H54 (cell line): Measurements from ENCODE around the gene PDXDC1.
"Not testable (repeated sequence)": the region's sequence is repeated elsewhere in the genome, so short reads cannot be mapped to it uniquely, and the experiment has no call there.

Source experiments
- DNase-seq: peaks from one replicate; pipeline ENCODE4 v3.0.0; 2011; ENCODE audit warnings: low spot score, mixed read lengths; ENCODE audit not compliant: insufficient read length
- FAIRE-seq: peaks from 3 replicates; lab custom pipeline; 2011; peaks lifted over from hg19 to GRCh38; lab: Jason Lieb, UNC
- POLR2A ChIP-seq: IDR thresholded peaks from 2 replicates; pipeline ENCODE4 v1.6.1; 2011; ENCODE audit warnings: low read depth, mild to moderate bottlenecking, low read length

Gene PDXDC1

DNA sequence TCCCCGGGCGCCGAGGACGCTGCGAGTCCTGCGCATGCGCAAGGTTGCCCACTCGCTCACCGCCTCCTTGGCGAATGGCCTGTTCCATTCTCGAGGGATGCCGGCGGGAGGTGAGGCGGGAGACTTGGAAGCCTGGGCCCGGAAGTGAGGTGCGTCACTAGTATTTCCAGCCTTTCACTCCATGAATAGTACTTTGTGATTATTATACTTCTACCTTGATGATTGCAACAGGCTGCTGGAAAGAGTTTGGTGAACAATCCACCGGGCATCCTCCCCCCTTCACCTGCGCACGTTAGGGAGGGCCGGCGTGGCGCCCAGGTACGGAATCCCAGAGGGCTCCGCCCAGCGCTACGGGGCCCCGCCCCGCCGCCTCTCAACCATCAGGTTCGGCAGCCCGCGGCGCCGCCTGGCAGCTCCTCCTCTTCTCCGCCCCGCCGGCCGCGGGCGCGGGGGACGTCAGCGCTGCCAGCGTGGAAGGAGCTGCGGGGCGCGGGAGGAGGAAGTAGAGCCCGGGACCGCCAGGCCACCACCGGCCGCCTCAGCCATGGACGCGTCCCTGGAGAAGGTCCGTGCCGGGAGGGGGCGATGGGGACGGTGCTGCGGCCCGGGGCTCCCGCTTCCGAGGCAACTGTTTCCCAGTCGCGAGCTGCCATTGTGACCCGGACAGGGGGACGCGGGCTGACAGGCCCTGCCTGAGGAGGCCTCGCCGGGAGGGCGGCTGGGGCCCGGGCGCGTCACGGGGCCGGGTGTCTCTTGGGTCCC, at the start of gene PDXDC1:
PDXDC1 (plus strand) TSS at position 371 of the 762 bp plus-strand sequence; CDS start at position 545, 174 bp downstream.
- FAIRE-seq: not testable (repeated sequence)
- peak; percentile 94 for TF ChIP-seq POLR2A
- DNase-seq: peak; percentile 88

DNA sequence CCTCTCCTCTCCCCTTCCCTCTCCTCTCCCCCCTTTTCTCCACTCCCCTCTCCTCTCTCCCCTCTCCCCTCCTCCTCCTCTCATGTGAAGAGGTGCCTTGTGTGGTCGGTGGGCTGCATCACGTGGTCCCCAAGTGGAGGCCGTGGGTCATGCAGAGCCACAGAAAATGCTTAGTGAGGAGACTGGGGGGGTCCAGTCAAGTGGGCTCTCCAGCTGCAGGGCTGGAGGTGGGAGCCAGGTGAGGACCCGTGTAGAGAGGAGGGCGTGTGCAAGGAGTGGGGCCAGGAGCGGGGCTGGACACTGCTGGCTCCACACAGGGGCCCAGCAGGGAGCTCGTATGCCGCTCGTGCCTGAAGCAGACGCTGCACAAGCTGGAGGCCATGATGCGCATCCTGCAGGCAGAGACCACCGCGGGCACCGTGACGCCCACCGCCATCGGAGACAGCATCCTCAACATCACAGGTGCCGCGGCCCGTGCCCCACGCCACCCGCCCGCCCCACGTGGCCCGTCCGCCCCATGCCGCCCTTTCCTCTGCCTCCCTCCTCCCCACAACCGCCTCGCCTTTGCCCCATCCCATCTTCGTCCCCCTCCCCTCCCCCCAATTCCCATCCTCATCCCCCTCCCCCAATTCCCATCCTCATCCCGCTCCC, 46.6 kb upstream of the PDXDC1 start:
- FAIRE-seq, DNase-seq: not testable (repeated sequence)

GRCh38 chr16:14929176-14929575, 45.6 kb upstream of the PDXDC1 start:
- not testable (repeated sequence) for DNase-seq, FAIRE-seq

- DNase-seq, FAIRE-seq: not testable (repeated sequence)
These were observed 44.6 kb upstream of the PDXDC1 start for GRCh38 chr16:14930246-14930645.

DNA sequence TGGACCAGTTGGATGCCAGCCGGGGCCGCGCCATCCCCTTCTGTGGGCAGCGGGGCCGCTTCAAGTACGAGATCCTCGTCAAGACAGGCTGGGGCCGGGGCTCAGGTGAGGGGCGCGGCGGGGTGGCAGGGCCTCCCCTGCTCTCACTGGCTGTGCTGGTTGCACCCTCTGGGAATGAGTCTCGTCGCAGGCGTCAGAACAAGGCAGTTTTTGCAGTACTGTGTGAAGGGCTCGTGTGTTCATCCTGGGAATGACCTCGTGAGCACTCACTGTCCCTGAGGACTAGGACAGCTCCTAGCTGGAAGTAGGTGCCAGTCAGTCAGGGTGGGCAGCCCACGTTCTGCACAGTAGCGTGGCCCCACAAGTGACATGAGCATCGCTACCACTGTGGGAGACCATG, 43.9 kb upstream of the PDXDC1 start:
- not testable (repeated sequence) for FAIRE-seq, DNase-seq

- not testable (repeated sequence) for FAIRE-seq, DNase-seq
These were observed 42.0 kb upstream of the PDXDC1 start for GRCh38 chr16:14932581-14933375.

DNA sequence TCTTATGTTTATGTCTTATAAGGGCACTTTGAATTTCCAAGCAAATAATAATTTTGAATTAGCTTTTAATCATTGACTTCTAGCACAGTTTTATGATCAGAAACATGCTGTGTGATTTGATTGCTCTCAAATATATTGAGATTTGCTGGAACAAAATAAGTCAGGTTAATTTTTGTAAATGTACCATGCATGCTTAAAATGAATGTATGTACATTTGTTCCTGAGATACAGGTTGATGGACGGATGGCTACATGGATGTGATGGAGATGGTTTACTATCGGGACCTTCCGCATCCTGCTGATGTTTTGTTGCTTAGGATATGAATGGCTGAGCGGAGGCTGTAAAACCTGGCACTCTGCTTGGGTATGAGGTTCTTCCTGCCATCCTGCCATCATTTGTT, 37.7 kb upstream of the PDXDC1 start, which contains the start of gene NPIPA1:
NPIPA1 (plus strand) TSS at position 301 of the 400 bp plus-strand sequence; CDS start at position 301, 0 bp downstream.
- not testable (repeated sequence) for FAIRE-seq, DNase-seq

GRCh38 chr16:14937994-14938393, 36.8 kb upstream of the PDXDC1 start:
- DNase-seq, FAIRE-seq: not testable (repeated sequence)

- DNase-seq, FAIRE-seq: not testable (repeated sequence)
These were observed 32.1 kb upstream of the PDXDC1 start for GRCh38 chr16:14942686-14943085.

GRCh38 chr16:14955546-14956231, 19.1 kb upstream of the PDXDC1 start:
- FAIRE-seq (no peak), DNase-seq (no peak)
- TF ChIP-seq POLR2A: no peak

DNA sequence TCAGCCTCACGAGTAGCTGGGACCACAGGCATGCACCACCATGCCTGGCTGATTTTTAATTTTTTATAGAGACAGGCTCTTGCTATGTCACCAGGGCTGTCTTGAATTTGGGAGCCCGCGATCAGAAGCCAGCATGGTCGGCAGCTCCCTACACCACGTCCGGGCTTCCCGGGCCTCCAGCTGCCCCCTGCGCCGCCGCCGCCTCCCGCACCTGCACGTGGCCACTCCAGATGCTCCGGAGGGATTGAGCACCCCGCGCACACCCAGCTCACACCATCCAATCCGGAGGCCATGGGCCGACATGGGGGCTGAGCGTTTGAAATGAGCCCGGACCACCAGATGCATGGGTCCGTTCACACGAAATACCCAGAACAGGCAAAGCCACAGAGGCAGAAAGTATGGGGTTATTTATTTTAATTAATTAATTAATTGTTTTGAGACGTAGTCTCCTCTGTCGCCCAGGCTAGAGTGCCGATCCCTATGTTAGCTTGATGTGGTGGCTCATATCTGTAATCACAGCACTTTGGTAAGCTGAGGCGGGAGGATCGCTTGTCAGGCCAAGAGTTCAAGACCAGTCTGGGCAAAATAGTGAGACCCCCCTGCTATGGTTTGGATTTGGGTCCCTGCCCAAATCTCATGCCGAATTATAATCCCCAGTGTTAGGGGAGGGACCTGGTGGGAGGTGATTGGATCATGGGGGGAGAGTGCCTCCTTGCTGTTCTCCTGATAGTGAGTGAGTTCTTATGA, 17.1 kb upstream of the PDXDC1 start:
- no peak for FAIRE-seq
- TF ChIP-seq POLR2A: no peak
- DNase-seq: no peak

GRCh38 chr16:14958323-14958600, 16.6 kb upstream of the PDXDC1 start:
- TF ChIP-seq POLR2A: no peak
- no peak for FAIRE-seq
- no peak for DNase-seq

- DNase-seq (no peak), FAIRE-seq (no peak)
- no peak for TF ChIP-seq POLR2A
These were observed 15.9 kb upstream of the PDXDC1 start for GRCh38 chr16:14958970-14959369.
